ENCODE data around the gene OVCH1. TPM values are rescaled to one million over a fixed set of nuclear protein-coding genes. Genes with fewer than 3 reads are reported as not detected.

OVCH1 gene
- total RNA-seq, 1 donor from 2014 or later: 0.37 TPM

DNA sequence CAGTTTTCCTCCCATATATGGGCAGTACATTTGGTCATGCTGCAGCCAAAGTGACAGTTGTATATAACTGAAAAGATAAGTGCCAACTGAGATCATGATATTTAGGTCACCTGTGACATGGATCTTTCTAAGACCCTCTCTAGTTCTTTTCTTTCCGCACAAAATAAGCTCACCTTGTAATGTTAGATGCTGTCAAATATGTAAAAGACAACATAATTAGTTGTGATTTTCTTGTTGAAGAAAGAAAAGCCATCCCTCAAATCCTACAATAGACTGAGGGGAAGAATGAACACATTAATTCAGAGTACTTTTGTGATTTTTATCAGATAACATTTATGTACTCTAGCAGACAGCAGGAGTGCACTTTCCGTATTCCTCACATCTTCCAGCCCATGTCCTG is 37.4 kb downstream of the OVCH1 start:
- DNase-seq (ENCODE audit: low read depth, low spot score): no peak
- Mint-ChIP-seq H3K27ac (ENCODE audit: unreplicated experiment) (no peak overlapping the region), H3K9me3 (no peaks in the 10 kb centered on the region), H3K36me3 (ENCODE audit: low read depth) (peaks cover under 1% of the 10 kb centered on the region), H3K4me1 (peaks cover 5% of the 10 kb centered on the region), H3K27me3 (ENCODE audit: low read depth) (no peaks in the 10 kb centered on the region), H3K4me3 (no peak overlapping the region)
- TF ChIP-seq, protein P1, sequence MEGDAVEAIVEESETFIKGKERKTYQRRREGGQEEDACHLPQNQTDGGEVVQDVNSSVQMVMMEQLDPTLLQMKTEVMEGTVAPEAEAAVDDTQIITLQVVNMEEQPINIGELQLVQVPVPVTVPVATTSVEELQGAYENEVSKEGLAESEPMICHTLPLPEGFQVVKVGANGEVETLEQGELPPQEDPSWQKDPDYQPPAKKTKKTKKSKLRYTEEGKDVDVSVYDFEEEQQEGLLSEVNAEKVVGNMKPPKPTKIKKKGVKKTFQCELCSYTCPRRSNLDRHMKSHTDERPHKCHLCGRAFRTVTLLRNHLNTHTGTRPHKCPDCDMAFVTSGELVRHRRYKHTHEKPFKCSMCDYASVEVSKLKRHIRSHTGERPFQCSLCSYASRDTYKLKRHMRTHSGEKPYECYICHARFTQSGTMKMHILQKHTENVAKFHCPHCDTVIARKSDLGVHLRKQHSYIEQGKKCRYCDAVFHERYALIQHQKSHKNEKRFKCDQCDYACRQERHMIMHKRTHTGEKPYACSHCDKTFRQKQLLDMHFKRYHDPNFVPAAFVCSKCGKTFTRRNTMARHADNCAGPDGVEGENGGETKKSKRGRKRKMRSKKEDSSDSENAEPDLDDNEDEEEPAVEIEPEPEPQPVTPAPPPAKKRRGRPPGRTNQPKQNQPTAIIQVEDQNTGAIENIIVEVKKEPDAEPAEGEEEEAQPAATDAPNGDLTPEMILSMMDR (conservative IDR thresholded peaks at IDR 0.05): no peak

- H3K4me3 Mint-ChIP-seq: no peak overlapping the region
- H3K27me3 Mint-ChIP-seq (ENCODE audit: low read depth): no peaks in the 10 kb centered on the region
- H3K36me3 Mint-ChIP-seq (ENCODE audit: low read depth): no peaks in the 10 kb centered on the region
- TF ChIP-seq, protein P1 (conservative IDR thresholded peaks at IDR 0.05): no peak
- H3K27ac Mint-ChIP-seq (ENCODE audit: unreplicated experiment): no peak overlapping the region
- DNase-seq (ENCODE audit: low read depth, low spot score): no peak
- peaks cover 11% of the 10 kb centered on the region for H3K4me1 Mint-ChIP-seq
- H3K9me3 Mint-ChIP-seq: no peaks in the 10 kb centered on the region
Measured at GRCh38 chr12:29455087-29455486, 42.4 kb downstream of the OVCH1 start.

DNA sequence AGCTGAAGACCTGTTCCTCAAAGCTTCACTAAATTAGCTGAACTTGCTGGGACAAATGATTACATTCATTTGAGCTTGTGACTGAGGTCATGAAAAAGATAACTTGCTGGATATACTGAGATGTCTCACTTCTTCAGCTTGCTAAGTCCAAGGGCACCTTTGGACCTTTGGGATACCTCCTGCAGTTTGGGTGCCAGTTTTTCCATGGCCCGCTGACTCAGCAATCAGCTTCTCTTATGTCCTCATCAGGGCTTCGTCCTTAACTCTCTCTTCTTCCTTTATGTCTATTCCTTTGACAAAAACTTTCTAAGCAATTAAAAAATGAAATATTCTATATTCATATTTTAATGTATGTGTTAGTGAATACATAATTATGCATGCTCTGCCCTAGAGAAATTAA is 45.6 kb downstream of the OVCH1 start:
- Mint-ChIP-seq H3K27ac (ENCODE audit: unreplicated experiment) (no peak overlapping the region), H3K9me3 (no peaks in the 10 kb centered on the region), H3K4me3 (no peak overlapping the region), H3K27me3 (ENCODE audit: low read depth) (no peaks in the 10 kb centered on the region), H3K36me3 (ENCODE audit: low read depth) (peaks cover 3% of the 10 kb centered on the region), H3K4me1 (peaks cover 11% of the 10 kb centered on the region)
- DNase-seq (ENCODE audit: low read depth, low spot score): no peak
- TF ChIP-seq, protein P1 (conservative IDR thresholded peaks at IDR 0.05): no peak

GRCh38 chr12:29448157-29448556 is 49.3 kb downstream of the OVCH1 start:
- Mint-ChIP-seq H3K36me3 (ENCODE audit: low read depth) (peaks cover 3% of the 10 kb centered on the region), H3K4me1 (no peaks in the 10 kb centered on the region), H3K27me3 (ENCODE audit: low read depth) (no peaks in the 10 kb centered on the region), H3K4me3 (no peak overlapping the region), H3K27ac (ENCODE audit: unreplicated experiment) (no peak overlapping the region), H3K9me3 (no peaks in the 10 kb centered on the region)
- no peak for DNase-seq (ENCODE audit: low read depth, low spot score)
- TF ChIP-seq, protein P1 (conservative IDR thresholded peaks at IDR 0.05): no peak

DNA sequence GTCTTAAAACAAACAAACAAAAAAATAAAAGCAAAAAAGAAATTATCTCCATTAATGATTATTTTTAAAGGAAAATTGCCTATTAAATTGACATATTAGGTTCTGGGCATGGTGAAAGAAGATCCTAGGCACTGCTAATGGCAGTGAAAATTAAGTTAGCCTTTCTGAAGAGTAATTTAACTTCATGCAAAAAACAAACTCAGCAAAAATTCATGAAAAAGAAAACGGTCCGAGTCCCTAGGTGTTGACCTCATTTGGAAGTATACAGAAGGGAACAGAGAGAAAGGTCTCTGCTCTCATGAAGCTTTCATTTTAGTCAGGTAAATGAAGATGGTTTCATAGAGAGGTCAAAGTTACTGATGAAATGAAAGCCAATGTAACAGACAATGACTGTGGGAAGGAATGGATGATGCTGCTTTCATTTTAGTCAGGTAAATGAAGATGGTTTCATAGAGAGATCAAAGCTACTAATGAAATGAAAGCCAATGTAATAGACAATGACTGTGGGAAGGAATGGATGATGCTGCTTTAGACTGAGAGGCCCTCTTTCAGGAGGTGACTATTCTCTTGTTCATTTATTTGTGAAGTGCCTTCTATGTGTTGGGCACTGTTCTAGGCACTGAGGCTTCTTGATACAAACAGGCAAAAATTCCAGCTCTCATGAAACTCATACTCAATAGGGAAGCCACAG is 50.1 kb downstream of the OVCH1 start:
- no peak overlapping the region for H3K27ac Mint-ChIP-seq (ENCODE audit: unreplicated experiment)
- no peak overlapping the region for H3K4me3 Mint-ChIP-seq
- no peaks in the 10 kb centered on the region for H3K9me3 Mint-ChIP-seq
- H3K4me1 Mint-ChIP-seq: no peaks in the 10 kb centered on the region
- TF ChIP-seq, protein P1 (conservative IDR thresholded peaks at IDR 0.05): no peak
- DNase-seq (ENCODE audit: low read depth, low spot score): no peak
- no peaks in the 10 kb centered on the region for H3K27me3 Mint-ChIP-seq (ENCODE audit: low read depth)
- peaks cover 3% of the 10 kb centered on the region for H3K36me3 Mint-ChIP-seq (ENCODE audit: low read depth)

Measured in neural crest cell (in vitro differentiated cells).